RKO (cell line): ENCODE results near the gene TNFAIP8L2.
"Not testable (repeated sequence)": the region's sequence is repeated elsewhere in the genome, so short reads cannot be mapped to it uniquely, and the experiment has no call there.

Source experiments
- DNase-seq: peaks from one replicate; pipeline ENCODE4 v3.0.0-alpha.2; 2016; ENCODE audit warnings: low spot score

The TNFAIP8L2 gene

DNA sequence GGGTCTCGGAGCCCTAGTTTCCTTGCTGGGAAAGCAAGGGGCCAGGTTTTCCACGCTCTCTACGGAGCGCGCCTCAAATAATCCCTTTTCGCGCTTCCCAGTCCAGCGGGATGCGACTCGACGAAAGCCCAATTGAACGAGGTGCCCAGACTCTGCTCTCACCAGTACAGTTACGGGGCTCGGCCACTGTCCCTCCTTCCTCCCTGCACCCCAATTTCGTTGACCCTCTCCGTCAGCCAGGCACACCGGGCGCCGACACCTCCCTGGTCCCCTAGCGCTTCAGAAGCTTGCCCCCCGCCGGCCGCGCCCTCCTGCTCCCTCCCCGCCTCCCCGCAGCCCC lies 10.4 kb upstream of the TNFAIP8L2 start:
- DNase-seq: no peak

DNA sequence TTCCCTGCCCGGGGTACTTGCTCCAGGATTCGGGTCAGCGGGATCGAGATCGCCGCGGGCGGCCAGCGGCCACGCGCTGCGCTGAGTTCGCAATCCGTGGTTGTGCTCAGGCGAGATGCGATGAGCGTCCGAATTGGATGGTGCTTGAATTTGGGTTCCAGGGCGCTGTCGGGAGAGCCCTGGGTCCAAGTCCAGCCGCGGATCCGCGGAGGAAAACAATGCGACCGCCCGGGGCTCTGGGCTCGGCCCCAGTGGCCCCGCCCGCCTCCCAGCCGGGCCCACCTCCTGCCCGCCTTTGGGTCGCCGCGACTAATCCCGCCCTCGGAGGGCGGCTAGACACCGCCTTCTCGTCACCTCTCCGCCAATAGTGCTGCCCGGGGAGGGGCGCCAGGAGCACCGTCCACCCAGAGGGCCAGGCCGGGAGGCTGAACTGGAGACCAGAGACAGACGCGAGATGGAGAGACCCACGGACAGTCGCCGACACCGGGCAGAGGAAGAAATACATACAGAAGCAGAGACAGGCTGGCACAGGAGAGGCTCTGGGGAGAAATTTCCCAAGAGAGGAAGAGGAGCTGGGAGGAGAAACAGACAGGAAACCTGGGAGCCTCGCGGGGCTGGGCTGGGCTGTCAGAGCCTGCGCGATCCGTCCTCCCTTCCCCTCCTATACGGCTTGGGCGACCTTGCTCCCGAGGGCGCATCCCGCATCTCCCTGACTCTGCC lies 9.9 kb upstream of the TNFAIP8L2 start, which contains the start of gene SEMA6C:
SEMA6C (minus strand) TSS at position 220 of the 720 bp plus-strand sequence. CDS start 4,010 bp downstream, outside the sequence.
- DNase-seq: peak; percentile 89

DNA sequence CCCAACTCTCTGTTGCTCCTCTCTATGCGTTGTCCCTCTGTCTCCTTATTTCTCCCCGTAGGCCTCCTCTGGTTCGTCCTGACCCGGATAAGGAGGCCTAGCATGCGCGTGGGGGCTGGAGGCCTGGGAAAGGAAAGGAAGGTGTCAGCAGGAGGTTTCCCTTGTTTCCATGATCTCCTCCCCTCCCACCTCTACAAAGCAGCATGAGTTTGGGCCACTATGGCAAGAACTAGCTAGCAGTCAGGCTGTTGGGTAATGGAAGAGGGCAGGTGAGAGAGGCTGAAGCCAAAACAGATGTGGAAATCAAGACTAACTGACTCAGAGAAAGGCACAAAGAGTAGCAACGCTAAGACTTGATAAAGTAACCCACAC lies 9.3 kb upstream of the TNFAIP8L2 start:
- DNase-seq: no peak

DNA sequence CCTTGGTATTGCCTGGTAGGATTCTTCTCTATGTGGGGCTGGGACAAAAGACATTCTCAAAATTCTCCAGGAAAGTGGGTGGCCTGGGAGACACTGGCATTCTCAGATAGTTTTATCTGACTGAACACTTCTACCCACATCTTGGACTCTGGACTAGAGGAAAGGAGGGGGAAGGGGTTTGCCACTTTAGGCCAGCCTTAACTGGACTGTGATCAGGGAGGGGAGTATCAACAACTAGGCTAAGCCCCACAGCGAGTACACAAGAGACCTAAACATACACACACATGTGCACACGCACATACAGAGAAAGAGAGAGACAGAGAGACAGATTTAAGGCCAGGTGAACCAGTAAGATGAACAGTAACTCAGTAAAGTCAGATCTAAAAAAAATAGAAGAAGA lies 8.8 kb upstream of the TNFAIP8L2 start:
- no peak for DNase-seq

DNA sequence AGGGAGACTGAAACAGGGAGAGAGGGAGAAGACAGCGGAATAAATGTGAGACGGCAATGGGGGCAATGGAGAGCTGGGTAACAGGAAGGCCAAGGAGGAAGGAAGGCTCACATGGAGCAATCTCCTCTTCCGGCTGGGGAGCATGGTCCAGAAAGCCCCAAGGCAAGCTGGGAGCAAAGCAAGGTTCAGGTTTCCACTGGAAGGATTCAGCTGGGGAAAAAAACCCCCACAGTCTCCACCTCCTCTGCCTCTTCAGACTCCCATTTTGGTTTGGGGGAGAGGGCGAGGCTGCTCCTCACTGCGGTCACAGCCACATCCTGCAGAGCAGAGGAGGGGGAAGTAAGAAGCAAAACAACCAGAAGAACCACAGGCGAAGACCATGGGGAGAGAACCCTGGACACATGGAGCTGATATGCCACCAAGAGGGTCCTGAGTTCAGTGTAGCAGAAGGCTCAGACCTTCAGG lies 650 bp downstream of the TNFAIP8L2 start:
- no peak for DNase-seq

DNA sequence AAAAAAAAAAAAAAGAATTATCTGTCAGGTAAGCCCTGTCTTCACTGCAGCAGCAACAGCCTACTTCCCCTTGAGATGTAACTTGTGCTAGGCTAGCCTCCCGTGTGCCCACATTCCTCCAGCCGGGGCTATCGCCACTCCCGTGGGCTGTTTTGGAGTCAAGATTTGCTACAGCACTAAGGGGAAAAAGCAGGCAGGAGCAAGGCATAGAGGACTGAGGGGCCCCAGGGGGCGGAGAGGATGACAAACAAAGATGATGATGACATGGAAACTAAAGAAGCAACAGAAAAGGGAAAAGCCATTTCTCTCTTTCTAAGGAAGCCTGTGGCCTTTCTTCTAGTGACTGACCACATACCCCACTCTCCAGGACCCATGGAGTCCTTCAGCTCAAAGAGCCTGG lies 1.9 kb downstream of the TNFAIP8L2 start:
- no peak for DNase-seq

DNA sequence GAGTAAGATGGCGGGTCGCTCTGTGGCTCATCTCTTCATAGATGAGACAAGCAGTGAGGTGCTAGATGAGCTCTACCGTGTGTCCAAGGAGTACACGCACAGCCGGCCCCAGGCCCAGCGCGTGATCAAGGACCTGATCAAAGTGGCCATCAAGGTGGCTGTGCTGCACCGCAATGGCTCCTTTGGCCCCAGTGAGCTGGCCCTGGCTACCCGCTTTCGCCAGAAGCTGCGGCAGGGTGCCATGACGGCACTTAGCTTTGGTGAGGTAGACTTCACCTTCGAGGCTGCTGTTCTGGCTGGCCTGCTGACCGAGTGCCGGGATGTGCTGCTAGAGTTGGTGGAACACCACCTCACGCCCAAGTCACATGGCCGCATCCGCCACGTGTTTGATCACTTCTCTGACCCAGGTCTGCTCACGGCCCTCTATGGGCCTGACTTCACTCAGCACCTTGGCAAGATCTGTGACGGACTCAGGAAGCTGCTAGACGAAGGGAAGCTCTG lies 2.4 kb downstream of the TNFAIP8L2 start:
- DNase-seq: no peak

DNA sequence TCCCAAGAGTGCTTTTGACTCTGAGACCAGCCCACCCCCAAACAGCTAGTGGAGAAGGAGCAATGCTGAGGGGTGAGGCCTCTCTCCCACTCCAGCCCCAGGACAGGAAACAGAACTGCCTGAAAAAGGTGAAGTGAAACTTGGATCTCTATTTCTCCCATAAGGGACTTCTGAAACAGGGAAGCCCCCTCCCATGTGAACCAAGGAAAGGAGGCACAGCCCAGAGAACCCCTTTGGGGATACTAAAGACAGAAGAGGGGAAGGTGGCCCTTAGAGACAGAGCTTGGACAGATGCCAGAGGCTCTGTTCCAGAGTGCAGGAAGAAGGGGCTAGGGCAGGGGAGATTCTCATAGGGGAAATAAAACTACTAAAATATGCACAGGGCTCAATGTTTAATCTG lies 2.9 kb downstream of the TNFAIP8L2 start:
- no peak for DNase-seq

DNA sequence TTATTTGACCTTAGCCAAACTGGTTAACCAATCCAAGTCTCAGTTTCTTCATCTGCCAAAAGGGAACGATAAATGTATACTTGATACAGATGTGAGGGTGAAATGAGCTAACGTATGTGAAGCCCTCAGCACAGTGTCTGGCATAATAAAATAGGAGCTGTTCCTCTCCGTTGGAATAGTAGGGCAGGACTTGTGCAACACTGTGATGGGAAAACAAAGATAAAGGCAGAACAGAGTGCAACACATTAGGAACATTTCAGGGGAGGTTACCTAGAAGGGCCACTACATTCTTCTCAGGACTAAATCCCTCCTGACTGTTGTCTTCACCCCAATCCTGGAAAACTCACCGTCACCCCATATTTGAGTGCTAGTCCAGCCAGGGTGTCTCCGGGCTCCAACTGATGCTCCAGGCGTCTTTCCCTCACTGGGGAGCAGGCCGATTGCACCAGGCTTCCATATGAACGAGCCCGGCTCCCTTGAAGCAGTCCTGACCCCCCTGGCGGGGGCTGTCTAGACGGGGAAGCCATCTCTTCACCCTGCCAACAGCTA lies 8.4 kb downstream of the TNFAIP8L2 start:
- DNase-seq: peak; percentile 29

DNA sequence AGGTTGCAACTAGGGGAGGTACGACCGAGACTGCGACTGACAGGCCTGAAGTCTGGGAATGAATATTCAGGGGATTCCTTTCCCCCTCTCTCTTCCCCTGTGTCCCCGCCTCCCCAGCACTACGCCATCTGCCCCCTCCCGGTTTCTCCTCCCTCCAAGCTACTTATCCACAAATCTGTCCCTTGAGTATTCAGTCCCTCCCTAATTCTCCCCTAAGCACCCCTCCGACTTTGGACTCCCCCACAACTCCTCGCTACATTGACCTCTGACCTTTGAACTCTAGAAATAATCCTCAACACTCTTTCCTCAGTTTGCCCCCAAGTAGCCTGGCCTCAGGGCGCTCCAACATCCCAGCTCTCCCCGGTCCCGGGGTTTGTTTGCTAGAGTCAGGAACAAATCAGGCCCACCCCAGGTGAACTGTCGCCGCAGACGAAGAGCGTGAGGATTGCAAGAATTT lies 8.9 kb downstream of the TNFAIP8L2 start:
- DNase-seq: peak; percentile 65

DNA sequence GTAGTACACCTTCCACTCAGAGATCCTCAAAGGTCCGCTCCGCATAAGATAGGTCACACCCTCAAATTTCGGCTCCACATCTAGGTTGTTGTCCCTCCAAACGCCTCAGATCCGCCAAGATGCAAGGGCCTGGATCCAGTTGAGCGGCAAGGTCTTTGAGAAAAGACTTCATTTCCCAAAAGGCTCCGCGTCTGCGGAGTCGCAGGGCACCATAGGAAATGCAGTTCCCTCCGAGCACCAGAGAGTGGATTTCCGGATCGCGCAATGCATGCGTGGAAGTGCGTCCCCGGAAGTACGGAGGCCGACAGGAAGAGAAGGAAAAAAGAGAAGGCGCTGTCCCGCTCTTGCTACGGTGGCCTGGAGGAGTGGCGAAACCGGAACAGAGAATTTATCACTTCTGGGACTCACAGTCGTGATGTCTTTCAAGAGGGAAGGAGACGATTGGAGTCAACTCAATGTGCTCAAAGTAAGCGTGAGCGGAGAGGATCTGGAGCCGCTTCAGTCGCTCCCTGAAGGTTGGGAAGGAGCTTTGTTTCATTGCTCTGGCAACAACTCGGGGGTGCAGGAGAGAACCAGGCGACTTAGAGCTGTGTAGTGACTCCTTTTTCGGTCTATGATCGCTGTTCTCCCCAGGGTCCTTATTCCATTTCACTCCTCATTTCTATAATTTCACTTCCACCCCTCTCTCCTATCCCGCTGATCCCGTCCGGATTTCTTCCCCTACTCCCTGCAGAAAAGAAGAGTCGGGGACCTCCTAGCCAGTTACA lies 9.5 kb downstream of the TNFAIP8L2 start, which contains the start of the genes LYSMD1 and SCNM1:
LYSMD1 (minus strand) TSS at position 165 of the 767 bp plus-strand sequence. CDS start 644 bp downstream, outside the sequence.
SCNM1 (plus strand) TSS at position 407 of the 767 bp plus-strand sequence; CDS start at position 416, 9 bp downstream.
- peak; percentile 99 for DNase-seq

DNA sequence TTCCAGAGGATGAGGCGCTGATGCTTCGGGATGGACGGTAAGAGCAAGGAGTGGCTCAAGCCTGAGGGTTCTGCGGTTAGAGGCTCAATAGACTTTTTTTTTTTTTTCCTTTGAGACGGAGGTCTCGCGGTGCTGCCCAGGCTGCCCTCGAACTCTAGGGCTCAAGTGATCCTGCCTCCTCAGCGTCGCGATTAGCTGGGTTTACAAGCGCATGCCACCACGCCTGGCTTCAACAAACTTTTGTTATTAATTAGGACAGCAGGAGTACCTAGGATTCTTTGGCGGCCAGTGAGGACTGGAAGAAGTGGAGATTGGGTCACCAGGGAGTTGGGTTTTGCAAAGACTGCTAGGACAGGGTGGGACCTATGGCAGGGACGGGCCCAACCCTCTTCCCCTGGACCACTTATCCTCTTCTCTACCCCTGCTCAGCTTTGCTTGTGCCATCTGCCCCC lies 10.1 kb downstream of the TNFAIP8L2 start:
- DNase-seq: peak; percentile 65

DNA sequence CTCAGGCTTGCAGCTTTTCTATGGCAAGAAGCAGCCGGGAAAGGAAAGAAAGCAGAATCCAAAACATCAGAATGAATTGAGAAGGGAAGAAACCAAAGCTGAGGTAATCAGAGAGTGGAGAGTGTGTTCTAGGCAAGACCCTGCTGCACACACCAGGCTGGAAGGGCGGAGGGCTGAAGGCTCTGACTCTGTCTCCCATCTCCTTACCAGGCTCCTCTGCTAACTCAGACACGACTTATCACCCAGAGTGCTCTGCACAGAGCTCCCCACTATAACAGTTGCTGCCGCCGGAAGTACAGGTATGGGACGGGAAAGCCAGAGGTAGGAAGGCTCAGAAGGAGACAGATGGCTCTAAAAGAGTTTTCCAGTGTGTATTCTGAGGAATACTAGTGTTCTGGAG lies 10.7 kb downstream of the TNFAIP8L2 start:
- no peak for DNase-seq

DNA sequence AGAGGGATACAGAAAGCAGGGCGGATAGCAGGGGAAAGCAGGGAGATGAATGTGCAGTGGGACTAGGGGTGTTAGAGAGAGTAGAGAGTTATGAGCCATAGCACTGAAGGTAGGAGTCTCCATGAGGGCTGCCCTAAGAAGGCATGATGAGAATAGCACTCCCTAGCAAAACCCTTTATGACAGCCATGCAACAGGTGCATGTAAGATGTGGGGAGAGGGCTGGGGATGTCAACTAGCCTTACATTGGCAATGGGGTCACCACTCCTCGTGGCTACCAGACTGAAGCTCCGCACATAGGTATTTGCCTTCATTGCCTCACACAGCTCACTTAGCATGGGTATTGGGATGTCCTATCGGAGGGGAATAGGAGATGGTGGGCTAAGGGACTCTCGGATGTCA lies 14.7 kb downstream of the TNFAIP8L2 start:
- no peak for DNase-seq

DNA sequence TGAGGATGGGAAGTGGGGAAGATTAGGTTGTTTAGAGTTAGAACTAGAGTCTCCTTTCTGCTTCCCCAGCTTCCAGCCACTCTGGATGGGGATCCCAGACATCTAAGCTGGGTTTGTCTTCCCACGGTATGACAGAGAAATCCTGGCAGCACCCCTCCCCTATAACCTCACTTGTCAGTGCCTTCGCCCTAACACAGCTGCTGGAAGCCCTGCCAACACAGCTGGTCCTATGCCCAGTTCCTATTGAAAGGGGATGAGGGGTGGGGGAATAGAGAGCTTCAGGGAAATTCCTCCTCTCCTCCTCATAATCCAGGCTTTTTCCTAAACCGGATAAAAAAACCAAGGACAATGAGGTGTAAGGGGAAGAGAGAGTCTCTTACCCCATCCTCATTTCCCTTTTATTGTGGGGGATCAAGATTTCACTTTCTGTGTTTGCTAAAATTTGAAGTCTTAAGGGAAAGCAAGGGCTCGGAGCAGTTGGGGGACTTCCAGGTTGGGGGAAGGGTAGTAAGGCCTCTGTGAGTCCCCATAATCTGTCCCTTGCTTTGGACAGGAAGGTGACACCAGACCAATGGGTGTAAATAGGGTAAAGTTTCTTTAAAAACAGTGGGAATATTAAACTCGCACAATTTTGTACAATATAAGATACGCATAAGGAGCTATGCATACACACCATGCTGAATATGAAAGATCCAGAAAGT lies 18.7 kb downstream of the TNFAIP8L2 start:
- DNase-seq: no peak

DNA sequence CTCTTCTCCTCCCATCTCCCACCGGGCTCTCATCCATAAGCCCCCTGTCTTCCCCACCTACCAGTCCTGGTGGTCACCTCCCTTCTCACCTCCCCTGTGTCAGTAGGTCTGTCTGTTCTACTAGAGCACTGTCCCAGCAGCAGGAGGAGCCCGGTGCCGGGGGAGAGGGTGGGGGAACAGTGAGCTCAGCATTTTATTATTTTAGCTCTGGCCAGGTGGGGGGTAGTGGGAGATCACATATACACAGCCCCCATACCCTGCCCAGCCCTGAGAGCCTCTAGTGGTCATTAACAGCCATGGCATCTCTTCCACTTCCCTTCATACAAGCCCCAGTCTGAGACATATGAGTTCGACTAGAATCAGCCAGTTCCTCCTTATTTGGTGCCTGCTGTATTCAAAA lies 19.4 kb downstream of the TNFAIP8L2 start, which contains the start of gene TMOD4:
TMOD4 (minus strand) TSS at position 119 of the 400 bp plus-strand sequence. CDS start 1,106 bp downstream, outside the sequence.
- peak; percentile 41 for DNase-seq

DNA sequence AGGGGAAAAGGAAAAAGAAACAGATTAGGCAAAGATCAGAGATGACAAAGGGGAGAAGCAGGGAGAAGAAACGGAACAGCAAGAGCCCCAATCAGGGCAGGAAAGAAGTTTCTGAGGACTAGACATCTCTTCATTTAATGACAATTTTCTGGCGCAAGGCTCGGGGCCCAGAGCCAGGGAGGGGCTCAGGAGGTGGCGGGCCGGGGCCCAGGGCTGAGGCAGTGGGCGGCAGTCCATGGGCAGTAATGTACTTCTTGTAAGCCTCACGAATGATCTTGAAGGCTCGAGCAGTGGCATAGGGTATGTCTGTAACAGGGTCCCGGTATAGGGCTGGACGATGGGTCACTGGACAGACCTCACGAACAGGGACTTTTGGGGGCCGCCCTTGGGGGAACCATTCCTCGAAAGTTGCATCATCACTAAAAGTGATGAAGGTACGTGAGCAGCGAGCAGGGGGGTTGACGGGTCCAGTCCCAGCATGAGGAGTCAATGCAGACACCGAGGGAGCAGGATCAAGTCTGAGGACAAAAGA lies 20.1 kb downstream of the TNFAIP8L2 start:
- no peak for DNase-seq

DNA sequence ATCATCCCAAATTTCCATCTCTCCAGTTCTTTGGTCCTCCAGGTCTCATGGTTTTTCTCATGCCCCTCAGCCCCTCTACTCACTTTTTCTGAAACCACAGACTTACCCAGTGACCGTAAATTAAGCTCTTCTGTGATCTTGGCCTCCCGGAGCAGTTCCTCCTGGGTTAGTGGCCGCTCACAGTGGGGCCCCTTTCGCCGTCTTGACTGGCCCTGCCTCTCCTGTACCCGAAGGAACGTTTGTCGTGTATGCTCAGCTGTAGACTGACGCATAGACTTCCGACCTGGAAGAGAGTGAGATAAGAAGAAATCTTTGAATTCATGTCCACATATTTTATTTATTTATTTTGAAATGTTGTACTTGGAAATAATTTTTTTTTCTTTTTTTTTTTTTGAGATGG lies 27.8 kb downstream of the TNFAIP8L2 start:
- DNase-seq: no peak

DNA sequence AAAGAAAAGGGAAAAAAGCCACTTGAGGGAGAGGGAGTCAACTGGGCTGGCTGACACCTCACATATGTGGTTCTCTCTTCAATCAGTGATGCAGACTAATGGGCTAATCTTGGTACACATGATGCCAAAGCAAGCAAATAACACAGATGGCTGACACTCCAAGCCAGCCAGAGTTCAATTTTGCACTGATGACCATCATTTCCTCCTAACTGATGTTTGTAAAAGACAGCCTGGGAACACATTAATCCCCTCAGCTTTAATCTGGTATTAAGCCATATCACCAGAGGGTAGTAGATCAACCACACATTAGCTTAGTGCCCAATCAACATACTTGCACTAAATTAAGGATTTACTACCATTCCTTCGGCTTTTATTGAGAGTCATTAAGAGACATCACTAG lies 30.8 kb downstream of the TNFAIP8L2 start:
- DNase-seq: no peak

DNA sequence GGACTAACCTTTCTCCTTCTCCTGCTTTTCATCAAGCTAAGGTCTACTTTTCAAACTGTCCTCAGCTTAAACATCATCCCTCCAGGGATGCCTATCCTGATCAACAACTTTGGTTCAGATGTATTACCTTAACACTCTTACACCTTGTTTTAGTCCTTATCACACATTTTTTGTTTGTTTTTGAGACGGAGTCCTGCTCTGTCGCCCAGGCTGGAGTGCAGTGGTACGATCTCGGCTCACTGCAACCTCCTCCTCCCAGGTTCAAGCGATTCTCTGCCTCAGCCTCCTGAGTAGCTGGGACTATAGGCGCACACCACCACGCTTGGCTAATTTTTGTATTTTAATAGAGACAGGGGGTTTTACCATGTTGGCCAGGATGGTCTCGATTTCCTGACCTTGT lies 32.2 kb downstream of the TNFAIP8L2 start:
- not testable (repeated sequence) for DNase-seq
